Measurements from ENCODE around the gene NKAIN2. TPM values are rescaled to one million over a fixed set of nuclear protein-coding genes. Genes with fewer than 3 reads are reported as not detected.
"Not testable (repeated sequence)": the region's sequence is repeated elsewhere in the genome, so short reads cannot be mapped to it uniquely, and the experiment has no call there.

NKAIN2 gene
- total and polyA plus RNA-seq, 8 donors: 0.02 to 0.09 TPM; not detected in 6

GRCh38 chr6:124546601-124547000 is 742.9 kb downstream of the NKAIN2 start:
- H3K4me1 ChIP-seq: no peaks in the 10 kb centered on the region
- no peaks in the 10 kb centered on the region for H3K36me3 ChIP-seq
- ATAC-seq (no peak), FAIRE-seq (no peak), DNase-seq (no peak)
- no peak overlapping the region for H3K4me3 ChIP-seq
- intact Hi-C loops (cut with DNase I): no loop called here
- no peak overlapping the region for H3K27ac ChIP-seq
- no peaks in the 10 kb centered on the region for H3K27me3 ChIP-seq
- TF ChIP-seq CTCF (IDR thresholded peaks at IDR 0.05): no peak
- H3K9me3 ChIP-seq: no peaks in the 10 kb centered on the region
- WGBS, 2 donors: 20 to 21% methylated on average over 2 of the region's 2 CpGs

DNA sequence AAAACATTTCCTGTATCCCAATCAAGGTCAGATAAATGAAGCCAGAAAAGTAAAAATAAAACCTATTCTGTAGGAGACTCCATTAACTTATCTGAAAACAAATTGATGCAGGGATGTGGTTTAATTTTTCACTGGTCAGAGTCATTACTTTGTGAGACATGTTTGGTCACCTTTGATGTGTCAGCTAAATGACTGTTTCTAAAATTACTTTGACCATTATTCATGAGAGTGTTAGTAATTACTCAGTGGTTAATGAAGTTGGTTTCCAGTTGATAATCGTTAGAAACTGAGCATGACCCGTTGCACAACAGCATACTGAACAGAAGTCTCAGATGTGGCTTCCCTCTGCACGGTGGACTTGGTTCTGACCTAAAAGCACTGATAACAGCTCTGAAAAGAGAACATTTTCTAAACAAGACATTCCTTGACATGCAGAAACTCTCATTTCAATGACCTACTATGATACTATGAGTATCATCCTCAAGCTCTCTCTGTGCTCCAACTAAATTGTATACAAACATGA is 748.1 kb downstream of the NKAIN2 start:
- no peak overlapping the region for H3K27ac ChIP-seq
- FAIRE-seq (no peak), DNase-seq (no peak), ATAC-seq (no peak)
- TF ChIP-seq CTCF (IDR thresholded peaks at IDR 0.05): no peak
- H3K36me3 ChIP-seq: no peaks in the 10 kb centered on the region
- 16 to 17% methylated on average over 3 of the region's 3 CpGs for WGBS, 2 donors
- intact Hi-C loops (cut with DNase I): no loop called here
- H3K9me3 ChIP-seq: no peaks in the 10 kb centered on the region
- no peaks in the 10 kb centered on the region for H3K27me3 ChIP-seq
- no peaks in the 10 kb centered on the region for H3K4me1 ChIP-seq
- no peak overlapping the region for H3K4me3 ChIP-seq

- Histone ChIP-seq H3K9me3 (no peaks in the 10 kb centered on the region), H3K27me3 (no peaks in the 10 kb centered on the region), H3K36me3 (no peaks in the 10 kb centered on the region), H3K4me1 (no peaks in the 10 kb centered on the region), H3K4me3 (no peak overlapping the region), H3K27ac (no peak overlapping the region)
- FAIRE-seq (no peak), ATAC-seq (no peak), DNase-seq (no peak)
- intact Hi-C loops (cut with DNase I): no loop called here
- no peak for TF ChIP-seq CTCF (IDR thresholded peaks at IDR 0.05)
These were observed 754.2 kb downstream of the NKAIN2 start for GRCh38 chr6:124557873-124558272.

DNA sequence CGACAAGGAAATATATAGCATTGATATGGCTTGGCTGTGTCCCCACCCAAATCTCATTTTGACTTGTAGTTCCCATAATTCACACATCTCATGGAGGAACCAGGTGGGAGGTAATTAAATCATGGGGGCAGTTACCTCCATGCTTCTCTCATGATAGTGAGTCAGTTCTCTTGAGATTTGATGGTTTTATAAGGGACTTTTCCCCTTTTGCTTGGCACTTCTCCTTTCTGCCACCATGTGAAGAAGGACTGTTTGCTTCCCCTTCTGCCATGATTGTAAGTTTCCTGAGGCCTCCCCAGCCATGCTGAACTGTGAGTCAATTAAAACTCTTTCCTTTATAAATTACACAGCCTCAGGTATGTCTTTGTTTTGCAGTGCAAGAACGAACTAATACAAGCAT is 756.4 kb downstream of the NKAIN2 start:
- DNase-seq; H3K9me3 ChIP-seq; H3K27me3 ChIP-seq; H3K4me1 ChIP-seq; H3K36me3 ChIP-seq; H3K4me3 ChIP-seq; ATAC-seq; FAIRE-seq; intact Hi-C loops (cut with DNase I); H3K27ac ChIP-seq: not testable (repeated sequence)
- WGBS, 2 donors: 51 to 69% methylated on average over 2 of the region's 2 CpGs

GRCh38 chr6:124560873-124561567 is 757.4 kb downstream of the NKAIN2 start:
- no peak for FAIRE-seq
- 37 to 40% methylated on average over 3 of the region's 3 CpGs for WGBS, 2 donors
- TF ChIP-seq CTCF (IDR thresholded peaks at IDR 0.05): no peak

More at GRCh38 chr6:124560873-124561567, 757.4 kb downstream of the NKAIN2 start:
- no peak for DNase-seq
- Histone ChIP-seq H3K4me3 (no peak overlapping the region), H3K27ac (no peak overlapping the region), H3K36me3 (no peaks in the 10 kb centered on the region), H3K27me3 (no peaks in the 10 kb centered on the region), H3K9me3 (no peaks in the 10 kb centered on the region), H3K4me1 (no peaks in the 10 kb centered on the region)
- intact Hi-C loops (cut with DNase I): no loop called here
- no peak for ATAC-seq
